Peyer's patch (tissue), 4 donors: ENCODE measurements around the gene B4GALT7.

ENCODE experiments used
- CTCF ChIP-seq, 6 experiments: fragments of 450-650 bp in 4 of 6; fragments of 200-600 bp in 2 of 6; sonication (generic) in 1 of 6; IDR thresholded peaks; one replicate each; pipeline ENCODE4 v1.5.1; 2017 to 2019; ENCODE audit warnings: antibody characterized with exemption in 6 of 6, mild to moderate bottlenecking in 3 of 6, moderate library complexity in 1 of 6
- POLR2A ChIP-seq, 2 donors: fragments of 450-650 bp; IDR thresholded peaks; one replicate each; pipeline ENCODE4 v1.5.1; 2017; ENCODE audit warnings: antibody characterized with exemption in 2 of 2, mild to moderate bottlenecking in 2 of 2, moderate library complexity in 2 of 2

GRCh38 chr5:177609076-177610059, 9.4 kb downstream of the B4GALT7 start:
- TF ChIP-seq POLR2A (IDR thresholded peaks at IDR 0.05) (no peak), CTCF (IDR thresholded peaks at IDR 0.05) (no peak)
